DOHH2 (cell line): ENCODE data around the gene CPSF7.

Source experiments
- H3F3A ChIP-seq: fragments of 200-600 bp; sonication (generic), shearing (Covaris generic); 2 replicates; pipeline ENCODE4 v1.6.0; 2016; ENCODE audit warnings: antibody characterized with exemption, mild to moderate bottlenecking; ENCODE audit not compliant: control insufficient read depth, insufficient read depth
- H3K27ac ChIP-seq: fragments of 200-600 bp; sonication (generic); 2 replicates; pipeline ENCODE4 v1.5.1; 2014; ENCODE audit warnings: low read depth, mild to moderate bottlenecking, low read length, moderate library complexity
- H3K27me3 ChIP-seq: fragments of 200-600 bp; sonication (generic); 2 replicates; pipeline ENCODE4 v1.6.1; 2014; ENCODE audit warnings: mild to moderate bottlenecking, low read length, mixed read lengths; ENCODE audit not compliant: control insufficient read depth
- H3K36me3 ChIP-seq: fragments of 200-600 bp; sonication (generic); 2 replicates; pipeline ENCODE4 v1.6.1; 2014; ENCODE audit warnings: mild to moderate bottlenecking, low read length, moderate library complexity, mixed read lengths; ENCODE audit not compliant: control insufficient read depth
- H3K4me1 ChIP-seq: fragments of 200-600 bp; sonication (generic); 2 replicates; pipeline ENCODE4 v1.6.1; 2014; ENCODE audit warnings: mild to moderate bottlenecking, low read length, mixed read lengths; ENCODE audit not compliant: control insufficient read depth
- H3K4me2 ChIP-seq: fragments of 200-600 bp; sonication (generic); 2 replicates; pipeline ENCODE4 v1.6.0; 2014; ENCODE audit warnings: mild to moderate bottlenecking, low read length, moderate library complexity
- H3K4me3 ChIP-seq: fragments of 200-600 bp; sonication (generic); 2 replicates; pipeline ENCODE4 v1.5.1; 2014; ENCODE audit warnings: mild to moderate bottlenecking, low read length, mixed read lengths
- H3K79me2 ChIP-seq: fragments of 200-600 bp; sonication (generic); 2 replicates; pipeline ENCODE4 v1.6.1; 2014; ENCODE audit warnings: mild to moderate bottlenecking, low read length, mixed read lengths; ENCODE audit not compliant: control insufficient read depth
- H3K9me2 ChIP-seq: fragments of 200-600 bp; sonication (generic); replicated peaks from 2 replicates; pipeline ENCODE4 v1.6.1; 2014; ENCODE audit warnings: mild to moderate bottlenecking, low read length, mixed read lengths; ENCODE audit not compliant: control insufficient read depth
- H3K9me3 ChIP-seq: fragments of 200-600 bp; sonication (generic); 2 replicates; pipeline ENCODE4 v1.6.1; 2014; ENCODE audit warnings: antibody characterized with exemption, low read length, mixed read lengths; ENCODE audit not compliant: control insufficient read depth, insufficient read depth
- H4K20me1 ChIP-seq: fragments of 200-600 bp; sonication (generic); 2 replicates; pipeline ENCODE4 v1.6.0; 2014; ENCODE audit warnings: low read depth, mild to moderate bottlenecking, antibody characterized with exemption, low read length, moderate library complexity; ENCODE audit not compliant: control insufficient read depth, insufficient read depth
- CTCF ChIP-seq: fragments of 200-600 bp; sonication (generic); IDR thresholded peaks from one replicate; pipeline ENCODE4 v1.5.1; 2014; ENCODE audit warnings: antibody characterized with exemption, mild to moderate bottlenecking, low read depth, low read length; ENCODE audit not compliant: poor library complexity, severe bottlenecking
- EZH2phosphoT487 ChIP-seq: fragments of 200-600 bp; sonication (generic); IDR thresholded peaks from 2 replicates; pipeline ENCODE4 v1.6.1; 2017; ENCODE audit warnings: borderline replicate concordance, mild to moderate bottlenecking, antibody characterized with exemption, low read length, moderate library complexity, mixed read lengths

CPSF7 gene

GRCh38 chr11:61401173-61401572 is 28.6 kb downstream of the CPSF7 start:
- Histone ChIP-seq H3K4me2 (no peak overlapping the region), H3K4me3 (no peak overlapping the region), H3K9me2 (no peaks in the 10 kb centered on the region), H3K27me3 (no peaks in the 10 kb centered on the region), H3K79me2 (no peaks in the 10 kb centered on the region), H3K27ac (no peak overlapping the region), H3K9me3 (no peaks in the 10 kb centered on the region), H3F3A (peaks cover 35% of the 10 kb centered on the region), H4K20me1 (no peaks in the 10 kb centered on the region), H3K4me1 (no peaks in the 10 kb centered on the region), H3K36me3 (peaks cover 52% of the 10 kb centered on the region)
- TF ChIP-seq EZH2phosphoT487 (no peak), CTCF (no peak)

GRCh38 chr11:61392981-61393595 is 36.7 kb downstream of the CPSF7 start:
- Histone ChIP-seq H3K36me3 (peaks cover 3% of the 10 kb centered on the region), H3K9me2 (no peaks in the 10 kb centered on the region), H3K4me2 (peak overlapping the region; percentile 96), H3K9me3 (peaks cover 5% of the 10 kb centered on the region; the same call in 1 of the 2 replicates), H3K4me3 (peak overlapping the region; percentile 78), H3K79me2 (0 out of 2 replicates have a peak, but pooled peaks cover 2% of the 10 kb centered on the region), H3K27me3 (no peaks in the 10 kb centered on the region), H3K27ac (peak overlapping the region; percentile 10), H4K20me1 (no peaks in the 10 kb centered on the region), H3K4me1 (peaks cover 22% of the 10 kb centered on the region), H3F3A (peaks cover 8% of the 10 kb centered on the region)
- peak; percentile 33 for TF ChIP-seq CTCF
- TF ChIP-seq EZH2phosphoT487, result no peak

GRCh38 chr11:61390161-61390560 is 39.6 kb downstream of the CPSF7 start:
- H3K4me3 ChIP-seq, result no peak overlapping the region
- H3K9me2 ChIP-seq, result no peaks in the 10 kb centered on the region
- peaks cover 30% of the 10 kb centered on the region for H3K4me1 ChIP-seq
- no peaks in the 10 kb centered on the region for H4K20me1 ChIP-seq
- no peak overlapping the region for H3K27ac ChIP-seq
- H3K36me3 ChIP-seq, result peaks cover 3% of the 10 kb centered on the region
- H3K4me2 ChIP-seq, result no peak overlapping the region
- H3K27me3 ChIP-seq, result no peaks in the 10 kb centered on the region
- H3F3A ChIP-seq, result peaks cover 8% of the 10 kb centered on the region
- peaks cover 5% of the 10 kb centered on the region; the same call in 1 of the 2 replicates for H3K9me3 ChIP-seq
- TF ChIP-seq CTCF (no peak), EZH2phosphoT487 (no peak)
- H3K79me2 ChIP-seq, result 0 out of 2 replicates have a peak, but pooled peaks cover 2% of the 10 kb centered on the region
